GM21423 (cell line): ENCODE data around the gene CCDC68.

Experiments
- ATAC-seq: cut with Tn5 transposase; IDR thresholded peaks from one replicate; pipeline ENCODE4 v1.9.1; 2021; ENCODE audit warnings: mild to moderate bottlenecking, moderate library complexity; ENCODE audit not compliant: unreplicated experiment

The CCDC68 gene

GRCh38 chr18:54923339-54923956, 35.8 kb downstream of the CCDC68 start:
- ATAC-seq, result no peak

DNA sequence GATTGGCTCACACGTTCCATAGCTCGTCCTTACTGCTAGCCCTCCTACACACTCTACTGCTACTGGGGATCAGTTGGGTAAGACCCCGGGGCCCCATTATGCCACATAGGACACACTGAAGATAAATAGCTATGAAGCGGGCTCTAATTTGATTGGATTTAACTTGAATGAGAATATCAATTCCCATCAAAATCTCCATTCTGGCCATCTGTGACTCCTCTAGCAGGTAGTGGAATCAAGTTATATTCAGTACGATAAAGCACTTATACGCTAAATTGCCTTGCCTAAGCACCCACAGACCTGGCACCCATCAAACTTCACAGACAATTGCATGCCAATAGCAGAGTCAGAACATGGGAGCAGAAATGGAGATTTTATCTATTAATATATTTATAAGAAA, 39.8 kb downstream of the CCDC68 start:
- no peak for ATAC-seq

GRCh38 chr18:54918060-54918459, 41.2 kb downstream of the CCDC68 start:
- no peak for ATAC-seq

GRCh38 chr18:54916507-54916906, 42.8 kb downstream of the CCDC68 start:
- ATAC-seq, result no peak

- no peak for ATAC-seq
These were observed 44.4 kb downstream of the CCDC68 start for GRCh38 chr18:54914816-54915215.

- ATAC-seq, result no peak
These were observed 47.7 kb downstream of the CCDC68 start for GRCh38 chr18:54911551-54911950.

DNA sequence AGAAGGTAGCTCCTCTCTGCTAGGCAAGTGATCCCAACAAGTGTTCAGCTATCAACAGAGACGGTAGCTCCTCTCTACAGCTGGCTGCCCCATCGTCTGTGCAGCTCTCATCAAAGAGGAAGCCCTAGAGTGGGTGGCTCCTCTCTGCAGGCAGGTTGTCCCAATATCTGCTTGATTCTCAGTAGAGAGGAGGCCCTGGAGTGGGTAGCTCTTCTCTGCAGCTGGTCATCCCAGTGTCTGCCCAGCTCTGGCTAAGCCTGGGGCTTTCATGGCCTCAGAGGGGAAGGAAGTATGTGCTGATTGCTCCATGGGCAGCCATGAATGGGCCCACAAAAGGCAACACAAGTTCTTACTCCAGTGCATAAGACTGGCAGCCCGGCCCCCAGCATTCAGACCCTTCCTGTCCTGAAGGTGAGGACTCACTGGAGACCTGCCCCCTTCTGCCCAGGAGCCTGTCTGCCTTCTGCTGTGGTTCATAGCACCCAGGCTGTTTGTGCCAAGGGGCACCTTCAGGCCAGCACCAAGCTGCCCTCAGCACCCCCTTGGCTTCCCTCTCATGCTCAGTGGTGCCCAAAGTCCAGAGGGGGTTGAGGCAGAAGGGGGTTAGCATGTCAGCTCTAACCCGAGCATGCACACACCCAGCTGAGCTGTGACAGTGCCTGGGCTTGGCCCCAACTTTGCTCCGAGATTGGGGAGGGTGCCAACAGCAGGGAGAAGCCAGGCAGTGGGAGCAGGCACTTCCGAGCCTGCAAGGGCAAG, 48.9 kb downstream of the CCDC68 start:
- ATAC-seq, result no peak

DNA sequence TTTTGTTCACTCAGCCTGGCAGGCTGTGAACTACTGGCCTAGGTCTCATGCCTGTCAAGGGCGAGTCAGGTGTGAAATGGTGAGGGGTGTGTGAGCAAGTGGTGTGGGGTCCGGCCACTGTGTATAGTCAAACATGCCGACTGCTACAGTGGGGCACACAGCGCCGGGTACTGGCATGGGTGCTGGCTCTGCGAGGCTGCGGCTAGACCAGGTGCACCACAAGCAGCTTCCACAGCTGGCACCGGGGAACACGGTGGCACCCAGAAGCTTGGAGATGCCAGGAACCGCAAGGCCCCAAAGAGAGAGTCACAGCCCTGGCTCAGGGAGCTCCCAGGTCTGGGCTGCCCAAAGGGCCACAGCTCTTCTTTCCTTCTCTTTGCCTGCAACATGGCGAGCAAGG, 49.7 kb downstream of the CCDC68 start:
- ATAC-seq, result no peak

GRCh38 chr18:54906331-54907185, 52.7 kb downstream of the CCDC68 start:
- no peak for ATAC-seq

DNA sequence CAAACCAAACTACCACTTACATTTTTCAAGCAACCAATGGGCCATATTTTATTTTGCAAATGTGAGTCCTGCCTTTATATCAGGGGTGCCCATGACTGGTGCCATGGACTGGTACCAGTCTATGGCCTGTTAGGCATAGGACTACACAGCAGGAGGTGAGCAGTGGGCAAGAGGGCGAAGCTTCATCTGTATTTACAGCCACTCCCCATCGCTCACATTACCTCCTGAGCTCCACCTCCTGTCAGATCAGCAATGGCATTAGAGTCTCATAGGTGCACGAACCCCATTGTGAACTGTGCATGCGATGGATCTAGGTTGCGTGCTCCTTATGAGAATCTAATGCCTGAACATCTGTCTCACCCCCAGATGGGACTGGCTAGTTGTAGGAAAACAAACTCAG, 53.6 kb downstream of the CCDC68 start:
- no peak for ATAC-seq

DNA sequence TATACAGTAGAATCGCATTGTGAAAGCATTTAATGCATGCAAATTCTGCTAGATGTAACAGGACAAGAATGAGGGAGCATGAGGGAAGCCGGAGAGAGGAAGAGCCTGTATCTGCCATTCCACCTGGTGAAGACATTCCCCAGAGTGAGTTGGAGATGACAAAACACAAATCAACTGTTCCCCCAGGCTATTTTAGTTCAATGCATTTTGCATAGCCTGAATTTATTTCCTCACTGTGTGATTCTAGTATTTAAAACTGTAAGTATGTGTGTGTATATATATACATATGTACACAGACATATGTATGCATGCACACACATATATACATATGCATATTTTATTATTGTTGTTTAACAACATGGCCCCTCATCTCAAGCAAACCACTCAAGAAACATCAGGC, 54.7 kb downstream of the CCDC68 start:
- ATAC-seq, result no peak

GRCh38 chr18:54900290-54900689, 59.0 kb downstream of the CCDC68 start:
- no peak for ATAC-seq

- ATAC-seq, result no peak
These were observed 59.8 kb downstream of the CCDC68 start for GRCh38 chr18:54899500-54899899.

GRCh38 chr18:54888933-54889332, 70.3 kb downstream of the CCDC68 start:
- ATAC-seq, result no peak

GRCh38 chr18:54888378-54888777, 70.9 kb downstream of the CCDC68 start:
- ATAC-seq, result no peak

DNA sequence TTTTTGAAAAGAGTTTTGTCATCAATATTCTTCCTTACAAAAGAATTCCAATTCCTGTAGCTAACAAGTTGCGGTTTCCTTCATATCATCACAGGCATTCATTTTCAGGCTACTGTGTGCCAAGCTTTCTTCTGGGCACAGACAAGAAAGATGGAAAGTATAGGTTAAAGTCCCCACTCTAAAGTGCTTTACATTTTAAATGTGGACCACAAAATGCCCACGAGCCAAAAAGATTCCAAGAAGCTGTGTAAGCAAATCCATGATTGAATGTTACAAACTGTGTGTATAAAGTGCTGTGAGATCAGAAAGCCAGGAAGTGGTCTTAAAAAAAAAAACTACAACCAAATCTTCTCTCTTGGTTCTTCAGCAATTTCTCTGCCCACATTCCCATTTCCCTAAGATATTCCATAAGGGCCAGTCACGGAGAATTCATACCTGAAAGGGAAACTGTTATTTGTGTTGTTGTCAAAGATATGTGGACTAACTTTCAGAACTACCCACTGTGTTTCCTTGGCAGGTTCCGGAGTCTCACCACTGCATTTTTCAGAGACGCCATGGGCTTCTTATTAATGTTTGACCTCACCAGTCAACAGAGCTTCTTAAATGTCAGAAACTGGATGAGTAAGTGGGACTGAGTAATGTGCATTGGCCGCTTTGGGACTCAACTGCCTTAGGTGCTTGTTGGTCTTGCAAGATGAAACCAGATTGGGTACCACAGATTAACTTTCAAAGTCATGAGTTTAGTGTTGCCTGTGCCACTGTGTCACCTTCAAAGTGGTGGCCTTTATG, 75.3 kb downstream of the CCDC68 start:
- no peak for ATAC-seq

- no peak for ATAC-seq
These were observed 76.9 kb downstream of the CCDC68 start for GRCh38 chr18:54882318-54882717.

DNA sequence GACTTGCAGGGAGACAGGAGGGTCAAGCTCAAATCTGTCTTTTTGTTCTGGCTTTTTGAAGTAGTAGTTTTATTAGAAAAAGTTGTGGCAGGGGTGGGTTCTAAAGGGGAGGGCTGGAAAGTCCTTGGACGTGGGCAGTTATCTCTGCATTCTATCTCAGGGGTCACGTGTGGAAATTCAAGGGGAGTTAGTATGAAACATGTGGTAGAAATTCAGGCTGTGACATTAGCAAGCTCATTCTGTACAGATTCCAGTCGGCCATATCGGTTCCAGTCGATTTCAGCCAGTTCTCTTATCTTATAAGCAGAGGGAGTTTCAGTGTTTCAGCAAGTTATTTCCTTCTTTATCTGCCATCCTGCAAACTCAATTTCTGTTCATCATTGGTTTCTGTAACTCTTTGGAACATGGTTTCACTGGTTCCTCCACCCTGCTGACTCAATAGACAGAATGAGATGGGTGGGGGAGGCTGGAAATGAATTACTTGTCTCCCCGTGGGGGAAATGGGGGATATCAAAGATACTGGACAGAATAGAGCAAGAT, 78.0 kb downstream of the CCDC68 start:
- ATAC-seq, result no peak

- no peak for ATAC-seq
These were observed 78.7 kb downstream of the CCDC68 start for GRCh38 chr18:54880395-54881105.

- no peak for ATAC-seq
These were observed 79.6 kb downstream of the CCDC68 start for GRCh38 chr18:54879691-54880090.
